Left ventricle myocardium superior (tissue), 1 donor: ENCODE data around the gene TCAF2. TPM values are rescaled to one million over a fixed set of nuclear protein-coding genes. Genes with fewer than 3 reads are reported as not detected.
A peak's percentile ranks its signal among the peaks of the same experiment; 100 is the strongest.
"Not testable (repeated sequence)": the region's sequence is repeated elsewhere in the genome, so short reads cannot be mapped to it uniquely, and the experiment has no call there.

Source experiments
- ATAC-seq: fragments of 200-7000 bp; cut with Tn5 transposase; one replicate; pipeline ENCODE4 v1.9.1; 2020; ENCODE audit warnings: mild to moderate bottlenecking, moderate library complexity
- DNase-seq: peaks from one replicate; pipeline ENCODE4 v3.0.0-alpha.2; 2020
- intact Hi-C: fragments of 100-400 bp; cut with micrococcal nuclease; formaldehyde crosslinking; loops from one replicate; pipeline ENCODE4 v1.11.0; 2022
- total RNA-seq: library from RNA; stranded (reverse); fragmentation: NEBNext Ultra II Directional; extraction: Animal tissue kit (Norgen Biotek cat#: 25700); gene quantifications from one replicate; pipeline ENCODE4 v1.2.1, GENCODE V29; 2021
- donor health status: DM: no; HTN: yes; CAD: no; lungs with severe emphysema.

TCAF2 gene
- total RNA-seq, 1 donor from 2014 or later = 0.52 TPM

DNA sequence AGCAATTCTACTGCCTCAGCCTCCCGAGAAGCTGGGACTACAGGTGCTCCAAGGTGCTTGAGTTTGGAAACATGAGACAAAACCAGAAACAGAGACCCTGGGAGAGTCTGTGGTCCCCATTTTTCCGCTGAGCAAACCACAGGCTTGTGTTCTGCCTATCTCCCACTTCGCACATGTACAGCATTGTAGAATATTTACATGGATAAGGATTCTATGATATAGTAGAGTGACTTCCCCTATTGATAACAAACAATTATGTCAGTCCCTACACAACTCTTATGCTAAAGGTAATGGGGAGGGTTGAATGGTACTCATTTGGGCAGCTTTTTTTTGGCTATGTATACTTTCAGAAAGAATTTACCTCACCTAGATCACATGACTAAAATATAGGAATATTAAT, 29.1 kb downstream of the TCAF2 start:
- ATAC-seq, DNase-seq, intact Hi-C loops: not testable (repeated sequence)

DNA sequence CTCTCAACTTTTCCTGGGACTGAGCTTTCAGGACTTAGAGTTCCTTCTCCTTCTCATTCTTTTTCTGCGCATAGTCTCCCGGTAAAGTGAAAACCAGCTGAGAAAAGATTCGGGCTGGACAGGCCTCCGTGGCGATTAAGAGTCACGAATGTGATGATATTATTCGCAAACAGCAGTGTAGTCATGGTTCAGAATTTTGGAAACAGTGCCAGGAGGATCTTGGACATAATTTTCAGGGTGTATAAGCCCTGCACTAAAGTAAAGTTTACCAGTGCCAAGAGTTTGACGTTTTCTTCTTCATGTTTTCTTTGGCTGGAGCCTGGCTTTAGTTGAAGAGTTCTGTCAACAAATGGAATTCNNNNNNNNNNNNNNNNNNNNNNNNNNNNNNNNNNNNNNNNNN, 29.7 kb downstream of the TCAF2 start:
- DNase-seq, intact Hi-C loops: not testable (repeated sequence)
- peak; percentile 95 for ATAC-seq

Other genes with a start within 250 kb of the TCAF2 start
- gene ZYX, start 239.6 kb upstream of the TCAF2 start, total RNA-seq = 73.9 TPM
- not detected for gene EPHA1, start 212.1 kb upstream of the TCAF2 start, total RNA-seq
- gene TAS2R60, start 177.5 kb upstream of the TCAF2 start, total RNA-seq = not detected
- gene TAS2R41, start 143.1 kb upstream of the TCAF2 start, total RNA-seq = not detected
- gene CTAGE15, start 49.2 kb upstream of the TCAF2 start, total RNA-seq = 0.15 TPM
- not detected for gene CTAGE6, start 136.7 kb downstream of the TCAF2 start, total RNA-seq